ENCODE results near the gene MAP4K4.
"Not testable (repeated sequence)": the region's sequence is repeated elsewhere in the genome, so short reads cannot be mapped to it uniquely, and the experiment has no call there.

The MAP4K4 gene

DNA sequence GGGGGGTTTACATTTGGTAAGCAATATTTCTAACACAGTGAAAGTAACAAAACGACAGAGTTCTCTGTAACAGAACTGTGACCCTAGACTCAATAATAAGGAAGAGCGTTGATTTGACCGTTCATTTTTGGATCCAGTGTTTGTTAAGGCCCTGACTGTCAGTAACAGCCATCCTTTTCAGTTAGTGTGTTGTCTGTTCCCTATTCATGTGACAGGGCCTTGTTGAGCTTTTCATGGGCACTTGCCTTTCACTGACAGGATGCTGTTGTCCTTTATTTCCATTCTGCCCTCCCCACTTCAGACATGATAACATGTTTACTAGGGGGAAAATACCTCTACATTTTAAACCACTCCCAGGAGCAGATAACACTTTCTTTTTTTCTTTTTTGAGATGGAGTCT, 45.8 kb downstream of the MAP4K4 start:
- DNase-seq (ENCODE audit: low read depth), result no peak

DNA sequence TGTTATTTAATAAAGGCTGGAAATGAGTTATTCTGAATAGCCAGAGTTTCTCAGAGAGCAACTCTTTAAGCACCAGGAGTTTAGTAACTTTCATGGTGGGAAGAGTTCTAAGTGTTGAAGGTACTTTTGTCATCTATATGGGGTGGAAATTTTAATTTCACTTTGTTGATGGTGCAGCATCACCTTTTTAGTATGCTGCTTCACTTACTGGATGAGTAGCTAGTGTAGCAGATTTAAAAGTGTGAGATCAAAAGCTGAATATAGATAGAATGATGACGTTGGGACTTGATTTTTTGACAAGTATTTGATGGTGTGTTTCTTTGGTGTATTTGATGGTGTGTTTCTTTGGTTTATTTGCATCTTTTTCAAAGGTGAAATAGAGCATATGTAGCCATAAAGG, 47.3 kb downstream of the MAP4K4 start:
- no peak for DNase-seq (ENCODE audit: low read depth)

DNA sequence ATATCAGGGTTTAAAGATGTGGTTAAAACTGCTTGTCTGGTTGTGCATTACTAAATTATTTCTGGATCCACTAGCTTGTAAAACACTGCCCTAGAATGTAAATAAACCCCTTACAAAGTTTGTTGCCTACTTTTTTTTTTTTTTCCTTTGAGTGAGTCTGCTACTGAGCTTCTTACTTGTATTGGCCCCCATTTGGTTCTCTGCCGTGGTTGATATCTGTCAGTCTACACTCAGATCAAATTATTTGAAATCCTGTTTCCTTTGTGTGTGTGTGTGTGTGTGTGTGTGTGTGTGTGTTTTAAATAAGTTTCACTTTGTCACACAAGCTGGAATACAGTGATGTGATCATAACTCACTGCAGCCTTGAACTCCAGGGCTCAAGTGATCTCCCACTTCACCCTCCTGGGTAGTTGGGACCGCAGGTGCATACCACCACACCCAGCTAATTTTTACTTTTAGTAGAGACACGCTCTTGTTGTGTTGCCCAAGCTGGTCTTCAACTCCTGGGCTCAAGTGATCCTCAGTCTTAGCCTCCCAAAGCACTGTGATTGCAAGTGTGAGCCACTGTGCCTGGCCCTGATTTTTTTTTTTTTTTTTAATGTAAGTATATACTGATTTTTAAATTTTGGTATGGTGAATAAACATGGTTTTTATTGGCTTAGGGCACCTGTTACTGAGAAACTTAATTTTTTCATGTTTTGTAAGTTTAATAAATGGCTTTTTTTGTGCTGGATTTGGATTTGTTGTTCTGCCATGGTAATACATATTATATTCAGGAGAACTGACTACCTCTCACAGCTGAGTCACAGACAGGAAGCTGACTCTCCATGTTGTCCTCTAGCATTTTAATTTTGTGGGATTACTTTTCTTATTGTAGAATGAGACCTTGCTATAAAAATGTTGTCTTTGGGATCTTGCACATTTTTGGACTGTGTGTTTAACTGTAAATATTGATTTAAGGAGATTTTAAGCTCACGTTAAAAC, 48.5 kb downstream of the MAP4K4 start:
- no peak for DNase-seq (ENCODE audit: low read depth)

DNA sequence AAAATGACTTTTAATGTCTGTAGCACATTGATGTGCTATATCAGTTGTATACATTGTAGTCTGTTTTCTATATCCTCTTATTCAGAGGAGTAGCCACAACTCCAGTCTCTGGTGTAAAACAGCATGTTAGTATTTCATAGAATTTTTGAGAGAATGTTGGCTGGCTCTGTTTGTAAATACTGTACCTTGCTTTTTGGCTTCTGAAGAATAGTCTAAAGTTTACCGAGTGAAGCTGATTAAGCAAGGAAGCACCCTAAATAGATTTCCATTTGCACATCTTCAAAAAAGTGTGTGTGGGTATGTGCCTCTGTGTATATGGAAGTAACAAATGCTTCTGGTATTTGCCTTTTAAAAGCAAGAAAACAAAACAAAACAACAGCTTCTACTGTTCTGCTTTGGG, 50.5 kb downstream of the MAP4K4 start:
- no peak for DNase-seq (ENCODE audit: low read depth)

DNA sequence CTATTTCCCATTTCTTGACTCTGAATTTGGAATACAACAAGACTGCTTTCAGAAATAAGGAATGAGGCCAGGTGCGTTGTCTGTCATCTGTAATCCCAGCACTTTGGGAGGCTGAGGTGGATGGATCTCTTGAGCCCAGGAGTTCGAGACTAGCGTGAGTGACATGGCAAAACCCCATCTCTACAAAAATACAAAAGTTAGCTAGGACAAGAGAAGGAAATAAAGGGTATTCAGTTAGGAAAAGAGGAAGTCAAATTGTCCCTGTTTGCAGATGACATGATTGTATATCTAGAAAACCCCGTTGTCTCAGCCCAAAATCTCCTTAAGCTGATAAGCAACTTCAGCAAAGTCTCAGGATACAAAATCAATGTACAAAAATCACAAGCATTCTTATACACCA, 51.0 kb downstream of the MAP4K4 start:
- DNase-seq (ENCODE audit: low read depth), result not testable (repeated sequence)

DNA sequence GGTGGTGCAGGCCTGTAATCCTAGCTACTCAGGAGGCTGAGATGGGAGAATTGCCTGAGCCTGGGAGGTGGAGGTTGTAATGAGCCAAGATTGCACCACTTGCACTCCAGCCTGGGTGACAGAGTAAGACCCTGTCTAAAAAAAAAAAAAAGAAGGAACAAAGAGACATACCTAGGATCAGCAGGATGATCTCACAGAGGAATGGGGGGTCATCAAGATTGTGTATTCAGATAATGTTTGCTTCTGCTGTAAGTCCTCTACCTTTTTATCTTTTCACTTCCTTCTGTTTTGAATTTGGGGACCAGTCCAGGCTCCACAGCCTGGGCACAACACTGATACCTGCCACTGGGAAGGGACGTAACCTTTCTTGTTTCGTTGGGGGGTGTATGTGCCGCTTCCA, 53.2 kb downstream of the MAP4K4 start:
- DNase-seq (ENCODE audit: low read depth), result no peak

DNA sequence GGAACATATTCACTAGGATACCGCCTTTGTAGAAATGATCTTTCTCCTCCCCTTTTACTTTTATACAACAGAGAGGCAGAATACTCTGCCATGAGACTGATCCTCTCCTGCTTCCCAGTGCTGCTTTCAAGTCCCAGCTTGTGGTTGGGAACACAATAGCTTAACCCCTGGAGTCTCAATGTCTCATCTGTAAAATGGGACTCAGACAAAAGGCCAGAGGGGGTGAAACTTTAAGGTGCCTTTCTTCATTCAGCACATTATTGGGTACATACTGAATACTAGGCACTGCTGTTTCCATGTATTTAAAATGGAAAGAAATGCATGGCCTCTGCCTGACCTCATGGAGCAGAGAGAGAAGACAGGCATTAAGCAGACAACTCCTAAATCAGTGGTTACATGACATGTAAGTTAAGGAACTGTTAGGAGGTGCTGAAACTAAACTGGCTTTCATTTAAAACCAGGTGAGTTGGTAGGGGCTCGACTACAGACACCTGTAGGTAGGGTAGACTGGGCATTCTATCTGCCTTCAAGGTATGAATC, 53.8 kb downstream of the MAP4K4 start:
- DNase-seq (ENCODE audit: low read depth), result no peak

DNA sequence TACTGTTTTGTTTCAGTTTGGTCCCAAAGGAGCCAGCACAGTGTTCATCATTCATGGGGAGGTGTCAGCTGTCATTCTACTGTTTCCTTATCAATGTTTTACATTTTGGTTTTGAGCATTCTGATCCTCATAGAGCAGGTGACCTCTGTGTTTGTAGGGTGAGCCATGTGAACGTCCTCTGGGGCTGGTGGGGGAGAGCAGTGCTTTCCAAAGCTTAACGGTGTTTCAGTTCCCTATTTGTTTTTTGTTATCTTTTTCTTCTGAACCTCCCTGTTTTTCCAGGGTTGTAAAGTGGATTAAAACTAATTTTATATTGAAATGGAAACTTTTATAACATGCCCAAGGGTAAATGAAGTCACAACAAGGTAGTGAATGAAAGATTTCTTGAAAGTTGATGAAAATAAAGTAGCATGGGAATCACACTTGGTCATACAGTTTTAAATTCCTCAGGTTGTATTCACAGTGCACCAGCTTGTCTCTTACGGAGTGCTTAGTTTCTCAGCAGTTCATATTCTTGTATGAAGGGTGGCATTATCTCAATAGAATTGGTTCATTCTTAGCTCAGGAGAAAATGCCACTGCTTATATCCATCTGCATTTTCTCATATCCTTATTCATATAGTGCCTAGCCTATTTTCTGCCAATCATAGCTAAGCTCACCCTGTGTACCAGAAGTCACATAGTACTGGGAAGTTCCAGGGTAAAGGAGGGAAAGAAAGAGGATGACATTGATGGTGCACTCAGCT, 54.5 kb downstream of the MAP4K4 start:
- no peak for DNase-seq (ENCODE audit: low read depth)

DNA sequence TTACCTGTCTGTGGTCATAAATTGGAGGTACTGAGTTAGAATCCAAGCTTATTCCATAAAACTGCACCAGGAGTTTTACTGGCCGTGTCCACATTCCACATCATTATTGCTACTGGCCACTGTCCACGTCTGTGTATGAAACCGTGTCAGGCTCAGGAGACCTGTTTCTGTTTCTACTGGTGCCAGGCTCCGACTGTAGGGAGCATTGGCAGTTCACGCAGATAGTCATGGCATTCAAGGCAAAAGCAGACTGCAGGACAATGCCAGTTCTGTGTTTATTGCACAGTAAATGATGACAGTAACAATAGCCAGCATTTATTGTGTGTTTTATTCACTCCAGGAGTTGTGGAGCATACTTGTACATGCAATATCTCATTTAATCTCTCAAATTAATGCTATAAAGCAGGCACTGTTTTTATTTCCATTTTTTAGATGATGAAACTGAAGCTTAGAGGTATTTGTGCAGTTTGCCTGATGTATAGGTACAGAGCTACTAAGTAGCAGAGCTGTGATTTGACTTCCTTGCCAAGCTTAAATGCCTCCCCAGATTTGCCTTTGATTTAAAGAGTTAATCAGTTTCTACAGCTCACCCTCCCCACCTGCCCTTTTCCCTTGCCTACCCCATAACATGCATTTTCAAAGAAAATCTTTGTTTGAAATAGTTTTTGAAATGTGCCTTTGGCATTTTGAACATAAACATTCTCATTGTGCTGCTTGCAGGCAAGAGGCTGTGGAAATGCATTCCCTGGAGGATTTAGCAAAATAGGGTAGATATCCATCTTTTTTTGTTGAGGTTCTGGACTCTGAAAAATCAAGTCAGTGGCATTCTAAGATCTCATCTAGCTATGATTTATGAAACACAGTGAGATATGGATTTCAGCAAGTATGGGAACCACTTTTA, 55.5 kb downstream of the MAP4K4 start:
- no peak for DNase-seq (ENCODE audit: low read depth)

DNA sequence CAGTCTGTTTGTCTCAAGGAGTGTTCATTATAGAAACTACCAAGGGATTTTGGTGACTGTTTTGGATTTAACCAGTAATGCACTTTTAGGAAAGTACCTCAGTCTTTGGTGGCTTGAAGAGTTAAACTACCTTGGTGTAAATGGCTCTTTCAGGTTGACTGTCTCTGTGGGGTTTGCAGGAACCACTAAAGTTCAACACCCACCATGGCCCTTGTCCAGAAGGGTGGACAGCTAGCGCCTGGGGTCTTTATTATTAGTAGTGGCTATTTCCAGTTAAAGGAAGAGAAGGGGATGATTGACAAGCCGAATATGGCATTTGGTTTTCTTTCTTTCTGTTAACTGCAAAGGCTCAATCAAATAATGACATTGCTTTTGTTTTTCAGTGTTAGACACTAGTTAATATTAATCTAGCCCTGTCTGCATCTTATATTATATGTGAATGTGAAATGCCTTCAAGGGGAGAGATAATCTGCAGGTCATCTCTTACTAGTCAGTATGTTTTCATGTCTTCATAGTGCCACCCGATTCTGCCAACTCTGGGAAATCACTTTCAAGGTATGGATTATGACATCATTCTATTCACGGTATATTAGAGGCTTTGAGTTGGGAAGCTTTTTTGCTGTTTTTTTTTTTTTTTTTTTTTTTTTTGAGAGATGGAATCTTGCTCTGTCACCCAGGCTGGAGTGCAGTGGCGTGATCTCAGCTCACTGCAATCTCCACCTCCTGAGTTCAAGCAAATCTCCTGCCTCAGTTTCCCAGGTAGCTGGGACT, 56.4 kb downstream of the MAP4K4 start:
- no peak for DNase-seq (ENCODE audit: low read depth)

DNA sequence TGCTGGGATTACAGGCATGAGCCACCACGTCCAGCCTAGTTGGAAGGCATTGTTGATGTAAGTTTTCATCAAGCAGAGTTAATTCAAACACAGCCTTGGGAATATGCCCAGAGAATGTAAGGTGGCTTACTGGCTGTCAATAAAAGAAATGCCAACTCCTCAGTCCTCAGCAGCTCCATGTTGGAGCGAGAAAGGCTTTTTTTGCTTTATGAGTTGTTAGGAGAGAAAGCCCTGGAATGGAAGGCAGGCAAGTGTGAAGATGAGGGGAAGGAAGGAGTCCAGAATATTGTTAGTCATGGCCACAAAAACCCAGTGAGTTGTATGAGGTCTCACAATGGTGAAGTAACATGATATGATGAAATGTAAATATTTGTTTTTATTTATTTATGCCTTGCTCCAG, 57.1 kb downstream of the MAP4K4 start:
- no peak for DNase-seq (ENCODE audit: low read depth)

DNA sequence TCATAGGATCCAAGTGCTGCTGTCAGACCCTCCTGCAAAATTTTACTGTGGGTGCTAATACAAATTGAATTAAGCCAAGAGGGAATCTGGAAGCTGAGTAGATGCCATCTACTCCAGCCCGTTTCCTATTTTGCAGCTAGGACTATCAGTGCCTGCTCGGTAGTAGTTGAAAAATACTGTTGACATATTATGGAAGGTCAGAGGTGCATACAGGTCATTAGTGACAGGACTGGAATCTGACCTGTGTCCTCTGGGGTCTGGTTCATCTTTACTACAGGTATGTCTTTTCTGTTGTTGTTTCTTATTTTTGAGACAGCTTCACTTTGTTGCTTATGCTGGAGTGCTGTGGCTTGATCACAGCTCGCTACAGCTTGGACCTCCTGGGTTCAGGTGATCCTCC, 58.8 kb downstream of the MAP4K4 start:
- DNase-seq (ENCODE audit: low read depth), result no peak

DNA sequence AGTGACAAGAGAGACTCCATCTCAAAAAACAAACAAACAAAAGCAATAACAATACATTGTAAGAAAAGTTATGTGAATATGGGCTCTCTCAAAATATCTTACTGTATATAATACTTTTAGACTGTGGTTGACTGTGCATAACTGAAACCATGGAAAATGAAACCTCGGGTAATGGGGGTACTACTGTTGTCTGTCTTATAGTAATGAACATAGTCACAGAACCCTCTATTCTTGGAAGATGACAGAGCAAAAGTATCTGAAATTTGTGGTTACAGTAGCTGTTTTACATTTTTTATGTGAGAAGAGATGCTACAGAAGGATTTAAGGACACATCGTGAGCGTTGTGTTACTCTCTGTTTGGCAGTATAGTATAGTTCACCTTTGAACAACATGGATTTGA, 60.5 kb downstream of the MAP4K4 start:
- DNase-seq (ENCODE audit: low read depth), result no peak

DNA sequence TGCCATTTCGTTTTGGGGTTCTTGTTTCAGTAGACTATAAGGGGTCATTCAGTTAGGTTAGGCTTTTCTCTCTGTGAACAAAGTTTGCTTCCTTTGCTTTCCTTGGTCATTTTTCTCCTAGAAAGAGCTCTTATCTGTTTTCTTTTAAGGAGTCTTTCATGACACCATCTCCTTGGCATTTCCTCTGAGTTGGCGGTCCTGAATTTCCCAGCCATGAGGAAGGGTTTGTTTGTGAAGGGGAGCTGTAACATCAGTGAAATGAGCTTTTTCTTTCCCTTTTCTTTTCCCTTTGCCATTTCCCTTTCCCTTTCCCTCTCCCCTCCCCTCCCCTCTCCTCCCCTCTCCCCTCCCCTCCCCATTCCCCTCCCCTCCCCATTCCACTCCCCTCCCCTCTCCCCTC, 61.7 kb downstream of the MAP4K4 start:
- no peak for DNase-seq (ENCODE audit: low read depth)

DNA sequence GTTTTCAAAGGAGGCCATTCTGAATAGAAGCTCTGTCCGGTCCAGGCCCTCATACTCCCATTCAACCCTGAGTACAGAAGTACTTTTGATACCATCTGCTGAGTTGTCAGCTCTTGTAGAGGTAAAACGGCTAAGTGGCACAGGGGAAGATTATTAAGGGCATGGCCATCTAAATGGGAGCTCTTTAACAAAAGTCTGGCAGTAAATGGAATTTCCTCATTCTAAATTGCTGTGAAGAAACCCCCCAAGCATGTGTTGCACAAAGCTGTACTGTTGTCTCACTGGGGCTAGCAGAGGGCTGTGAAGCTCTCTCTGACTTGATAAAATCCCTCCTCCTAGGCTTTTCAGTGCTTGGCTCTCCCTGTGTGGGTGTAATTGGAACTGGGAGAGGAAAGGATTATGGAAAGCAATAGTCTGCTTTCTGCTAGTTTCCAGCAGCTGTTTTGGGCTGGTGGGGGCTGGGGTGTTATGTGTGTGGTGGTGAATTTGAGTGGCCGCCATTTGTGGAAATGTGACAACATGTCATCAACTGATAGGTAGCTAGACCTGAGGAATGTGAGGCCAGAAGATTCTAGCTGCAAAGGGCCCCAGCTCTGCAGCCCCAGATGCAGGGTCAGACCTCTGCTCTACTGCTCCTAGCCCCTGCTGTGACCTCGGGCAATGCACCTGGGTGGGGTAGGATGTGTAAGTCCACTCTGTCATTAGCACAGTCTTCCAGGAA, 65.1 kb downstream of the MAP4K4 start:
- no peak for DNase-seq (ENCODE audit: low read depth)

DNA sequence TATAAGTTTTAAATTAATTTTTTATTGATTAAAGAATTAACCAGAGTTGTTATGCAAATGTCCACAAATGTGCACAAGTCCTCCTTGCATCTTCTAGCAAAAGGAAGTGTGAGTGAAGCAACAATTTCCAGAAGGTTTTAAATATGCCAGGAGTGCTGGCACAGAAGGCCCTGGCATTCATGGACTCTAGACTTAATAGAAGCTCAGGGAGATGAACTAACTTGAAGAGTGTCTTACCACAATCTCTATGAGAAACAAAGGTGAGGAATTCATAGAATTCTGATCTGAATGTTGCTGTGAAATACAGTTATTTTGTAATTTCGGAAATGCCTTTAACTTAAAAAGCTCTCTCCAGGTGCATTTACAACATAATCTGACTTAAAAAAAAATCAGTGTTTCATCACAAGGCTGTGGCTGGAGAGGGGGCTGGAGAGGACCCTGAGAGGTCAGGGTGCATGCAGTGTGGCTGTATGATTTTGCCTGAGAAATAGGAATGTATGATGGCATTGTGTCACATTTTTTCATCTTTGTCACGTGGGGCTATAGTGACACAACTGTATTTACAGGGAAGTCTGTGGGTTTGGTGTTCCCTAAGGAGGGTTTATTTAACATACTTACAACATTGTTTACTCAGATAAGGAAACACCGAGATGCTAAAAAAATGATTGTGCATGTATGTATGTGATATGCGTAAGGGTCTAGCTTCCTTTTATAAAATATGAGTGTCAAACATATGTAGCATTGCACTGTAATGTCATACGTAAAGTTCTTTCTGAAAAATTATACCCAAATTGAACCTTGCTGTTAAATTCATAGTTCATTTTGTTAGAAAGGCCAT, 66.2 kb downstream of the MAP4K4 start:
- no peak for DNase-seq (ENCODE audit: low read depth)

DNA sequence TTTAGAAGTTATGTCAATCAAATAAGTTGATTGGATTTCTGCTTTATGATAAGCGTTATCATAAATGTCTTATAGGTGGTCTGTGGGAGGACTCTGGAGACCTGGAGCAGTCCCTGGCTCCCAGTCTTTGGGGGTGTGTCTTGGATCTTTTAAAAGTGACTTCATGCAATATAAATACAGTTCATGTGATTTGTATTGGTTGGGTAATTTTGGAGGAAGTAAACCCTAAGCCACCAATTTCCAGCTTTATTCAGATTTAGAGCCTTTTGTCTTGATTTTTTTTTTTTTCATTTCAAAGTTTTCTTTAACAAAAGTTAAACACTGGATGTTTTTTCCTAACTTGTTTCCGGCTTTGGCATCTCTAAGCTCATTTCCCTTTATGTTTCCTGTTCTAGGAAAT, 68.8 kb downstream of the MAP4K4 start:
- DNase-seq (ENCODE audit: low read depth), result no peak

DNA sequence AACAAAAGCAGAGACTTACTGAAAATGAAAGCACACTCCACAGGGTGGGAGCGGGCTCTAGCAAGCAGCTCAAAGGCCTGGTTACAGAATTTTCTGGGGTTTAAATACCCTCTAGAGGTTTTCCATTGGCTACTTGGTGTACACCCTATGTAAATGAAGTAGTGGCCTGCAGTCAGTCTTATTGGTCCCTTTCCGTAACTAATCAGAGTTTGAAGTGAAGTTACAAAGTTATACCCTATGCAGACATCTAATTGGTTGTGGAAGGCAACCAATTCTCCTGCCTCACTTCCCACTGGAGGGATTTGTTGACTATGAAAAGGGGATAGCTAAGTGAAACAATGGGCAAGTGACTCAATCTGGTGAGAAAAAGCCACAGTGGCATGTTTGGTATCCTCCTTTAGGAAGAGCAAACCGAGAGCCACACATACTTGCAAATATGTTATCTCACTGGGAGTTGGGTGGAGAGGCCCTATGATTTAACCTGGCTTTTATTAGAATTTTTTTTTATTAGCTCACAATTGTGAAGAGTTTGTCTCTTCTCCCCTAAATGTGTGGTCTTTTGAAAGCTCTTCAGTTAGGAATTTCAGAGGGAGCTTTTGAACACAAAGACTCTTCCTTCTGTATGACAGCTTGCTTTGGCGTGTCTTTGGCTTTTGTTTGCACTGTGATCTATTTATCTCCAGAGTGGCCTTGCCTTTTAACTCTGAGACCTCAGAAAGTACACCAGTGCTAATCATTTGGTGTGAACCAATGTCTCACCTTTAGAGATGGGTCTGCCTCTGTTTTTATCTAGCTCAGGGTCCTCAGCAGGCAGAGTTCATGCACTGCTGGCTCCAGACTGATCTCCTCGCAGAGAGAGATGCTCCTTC, 69.6 kb downstream of the MAP4K4 start:
- no peak for DNase-seq (ENCODE audit: low read depth)

Data from T follicular helper cell (primary cell).